IMR-90 (cell line): ENCODE data around the gene CCNI. TPM values are rescaled to one million over a fixed set of nuclear protein-coding genes. Genes with fewer than 3 reads are reported as not detected.

Source experiments
- ATAC-seq: fragments of 200-7000 bp; cut with Tn5 transposase; 2 replicates; pipeline ENCODE4 v1.9.1; 2020; ENCODE audit warnings: low read depth, mild to moderate bottlenecking, moderate library complexity
- BruUV-seq: library from RNA; stranded (reverse); fragments of 400-500 nt; replicated peaks from 2 replicates; lab custom pipeline; 2021; lab: Mats Ljungman, UMichigan
- CTCF ChIA-PET: fragments of 300-600 bp; formaldehyde crosslinking; extraction: SDS; loops from one replicate; lab custom pipeline; 2021; ENCODE audit warnings: antibody characterized with exemption; lab: Yijun Ruan, JAX
- POLR2A ChIA-PET: fragments of 300-600 bp; sonication (Branson Sonifier 250); formaldehyde crosslinking; loops from one replicate; lab custom pipeline; 2022; ENCODE audit warnings: antibody characterized with exemption; ENCODE audit not compliant: unreplicated experiment; lab: Charles Lee
- DNase-seq: peaks from one replicate; pipeline ENCODE4 v3.0.0; 2013
- H2AFZ ChIP-seq: replicated peaks from 2 replicates; pipeline ENCODE3; 2013; ENCODE audit warnings: low read length, mild to moderate bottlenecking; ENCODE audit not compliant: poor library complexity
- H2AK5ac ChIP-seq: 2 replicates; pipeline ENCODE4 v1.6.1; 2013; ENCODE audit warnings: low read depth, low read length, inconsistent platforms
- H2AK9ac ChIP-seq: replicated peaks from 2 replicates; pipeline ENCODE3; 2013; ENCODE audit warnings: mild to moderate bottlenecking, low read depth, low read length, moderate library complexity; ENCODE audit not compliant: poor library complexity
- H2BK120ac ChIP-seq: 2 replicates; pipeline ENCODE4 v1.6.1; 2013; ENCODE audit warnings: low read depth, low read length, inconsistent platforms
- H2BK15ac ChIP-seq: 3 replicates; pipeline ENCODE4 v1.6.1; 2013; ENCODE audit warnings: low read depth, low read length, inconsistent platforms
- H2BK20ac ChIP-seq: 2 replicates; pipeline ENCODE4 v1.6.1; 2013; ENCODE audit warnings: low read depth, mild to moderate bottlenecking, inconsistent platforms, low read length, moderate library complexity
- H2BK5ac ChIP-seq: 2 replicates; pipeline ENCODE4 v1.6.1; 2013; ENCODE audit warnings: mild to moderate bottlenecking, low read depth, low read length, inconsistent platforms; ENCODE audit not compliant: poor library complexity, severe bottlenecking
- H3K14ac ChIP-seq: replicated peaks from 2 replicates; pipeline ENCODE4 v1.6.1; 2013; ENCODE audit warnings: low read depth, low read length, inconsistent platforms
- H3K18ac ChIP-seq: 2 replicates; pipeline ENCODE4 v1.6.1; 2013; ENCODE audit warnings: low read depth, low read length, control low read depth
- H3K23ac ChIP-seq: 2 replicates; pipeline ENCODE4 v1.6.1; 2013; ENCODE audit warnings: low read depth, low read length, inconsistent platforms
- H3K27ac ChIP-seq: 2 replicates; pipeline ENCODE4 v1.5.1; 2013; ENCODE audit warnings: mild to moderate bottlenecking, control low read depth, low read length; ENCODE audit not compliant: insufficient read depth
- H3K27me3 ChIP-seq: 2 replicates; pipeline ENCODE4 v1.6.1; 2013; ENCODE audit warnings: low read length; ENCODE audit not compliant: control insufficient read depth, insufficient read depth
- H3K36me3 ChIP-seq: 2 replicates; pipeline ENCODE4 v1.6.1; 2013; ENCODE audit warnings: low read length, mixed read lengths; ENCODE audit not compliant: control insufficient read depth, insufficient read depth
- H3K4ac ChIP-seq: 2 replicates; pipeline ENCODE4 v1.6.1; 2013; ENCODE audit warnings: low read depth, low read length, inconsistent platforms
- H3K4me1 ChIP-seq: 2 replicates; pipeline ENCODE4 v1.6.1; 2013; ENCODE audit warnings: low read length, mixed read lengths; ENCODE audit not compliant: control insufficient read depth, insufficient read depth
- H3K4me2 ChIP-seq: 2 replicates; pipeline ENCODE4 v1.6.1; 2013; ENCODE audit warnings: low read depth, mild to moderate bottlenecking, control low read depth, low read length, moderate library complexity
- H3K4me3 ChIP-seq: 2 replicates; pipeline ENCODE4 v1.5.1; 2013; ENCODE audit warnings: low read depth, mild to moderate bottlenecking, control low read depth, low read length, moderate library complexity; ENCODE audit not compliant: insufficient read depth
- H3K56ac ChIP-seq: 2 replicates; pipeline ENCODE4 v1.6.1; 2013; ENCODE audit warnings: low read length, inconsistent platforms; ENCODE audit not compliant: insufficient read depth; ENCODE audit errors: extremely low read depth
- H3K79me1 ChIP-seq, 2 experiments: 2 replicates each; pipeline ENCODE4 v1.6.1; 2013; ENCODE audit warnings: low read length in 2 of 2, inconsistent platforms in 1 of 2, low read depth in 1 of 2
- H3K9ac ChIP-seq: 2 replicates; pipeline ENCODE4 v1.6.1; 2013; ENCODE audit warnings: low read depth, low read length, control low read depth
- H3K9me1 ChIP-seq: 2 replicates; pipeline ENCODE4 v1.6.1; 2013; ENCODE audit warnings: low read length, inconsistent platforms; ENCODE audit not compliant: insufficient read depth
- H3K9me3 ChIP-seq: 2 replicates; pipeline ENCODE4 v1.6.1; 2013; ENCODE audit warnings: low read length; ENCODE audit not compliant: control insufficient read depth, insufficient read depth
- H4K20me1 ChIP-seq: 2 replicates; pipeline ENCODE4 v1.6.1; 2013; ENCODE audit warnings: low read length, inconsistent platforms; ENCODE audit not compliant: insufficient read depth
- H4K5ac ChIP-seq: 2 replicates; pipeline ENCODE4 v1.6.1; 2013; ENCODE audit warnings: mild to moderate bottlenecking, low read depth, low read length, control low read depth
- H4K8ac ChIP-seq, 2 experiments: 2 replicates each; pipeline ENCODE4 v1.6.1; 2013; ENCODE audit warnings: low read depth in 2 of 2, low read length in 2 of 2, control low read depth in 1 of 2, inconsistent platforms in 1 of 2
- H4K91ac ChIP-seq: 2 replicates; pipeline ENCODE4 v1.6.1; 2013; ENCODE audit warnings: low read depth, low read length, inconsistent platforms; ENCODE audit not compliant: insufficient read depth
- CEBPB ChIP-seq: IDR thresholded peaks from 2 replicates; pipeline ENCODE4 v1.6.1; 2012; ENCODE audit warnings: low read depth, low read length, improper control_type of control experiment
- CTCF ChIP-seq: conservative IDR thresholded peaks from 2 replicates; pipeline ENCODE4 v1.5.1; 2012; ENCODE audit warnings: mild to moderate bottlenecking, low read depth, low read length, improper control_type of control experiment
- WGBS, 2 experiments: methylation state at CpG; one replicate each; pipeline versions ENCODE4 v1.1.5 to v1.1.7; 2013; ENCODE audit warnings: missing lambda C conversion rate in 2 of 2; ENCODE audit not compliant: insufficient read length in 1 of 2; ENCODE audit errors: extremely low coverage in 2 of 2; 5-methylcytosine and 5-hydroxymethylcytosine counted together
- dilution Hi-C: fragments of 300-500 bp; cut with HindIII; formaldehyde crosslinking; loops from one replicate; pipeline ENCODE4 v1.14.3; 2018; ENCODE audit warnings: low sequenced_read_pairs; ENCODE audit not compliant: unreplicated experiment
- in situ Hi-C: fragments of 300-500 bp; cut with MboI; formaldehyde crosslinking; loops from 3 replicates; pipeline ENCODE4 v1.14.3; 2019; ENCODE audit warnings: low sequenced_read_pairs, inconsistent platforms, mixed read lengths
- intact Hi-C: fragments of 100-400 bp; cut with micrococcal nuclease; formaldehyde crosslinking; loops from 2 replicates; pipeline ENCODE4 v1.10.0; 2022
- polyA plus RNA-seq, 3 experiments: library from polyadenylated mRNA; depleted of rRNA; stranded (reverse); fragments of >200 nt; gene quantifications; 2 replicates each; pipeline ENCODE4 v1.2.3, GENCODE V29; 2012; ENCODE audit warnings: low replicate concordance in 1 of 3
- total RNA-seq: library from RNA; depleted of rRNA; stranded (reverse); fragments of >200 nt; gene quantifications from 2 replicates; pipeline ENCODE4 v1.2.3, GENCODE V29; 2012

Gene CCNI
- total and polyA plus RNA-seq, 2 of the 4 experiments (the other 2 are of a cell fraction): 70.1 to 100 TPM

GRCh38 chr4:77078401-77078800 lies 2.6 kb upstream of the CCNI start:
- H3K56ac ChIP-seq: no peak overlapping the region
- no peak overlapping the region for H3K27ac ChIP-seq
- no peak overlapping the region for H4K8ac ChIP-seq
- no peaks in the 10 kb centered on the region for H3K27me3 ChIP-seq
- no peak overlapping the region for H4K5ac ChIP-seq
- no peak overlapping the region for H2BK20ac ChIP-seq
- H3K4ac ChIP-seq: no peak overlapping the region
- ChIA-PET POLR2A (no interaction called here), CTCF (interaction anchor here (0.9 kb wide), 1 partner anchor 18 kb away, joined by 3 read pairs; no protein-coding TSS in a partner anchor)
- no peak overlapping the region for H3K4me2 ChIP-seq
- H3K79me1 ChIP-seq: peaks cover 6 to 22% of the 10 kb centered on the region in 2 experiments
- H3K9me3 ChIP-seq: no peaks in the 10 kb centered on the region
- in situ Hi-C loops: no loop called here
- no peak overlapping the region for H2BK15ac ChIP-seq
- H3K18ac ChIP-seq: no peak overlapping the region
- H3K9ac ChIP-seq: no peak overlapping the region
- no peak overlapping the region for H2AK9ac ChIP-seq
- dilution Hi-C loops: no loop called here
- no TSS peak for BruUV-seq
- H4K20me1 ChIP-seq: peaks cover 18% of the 10 kb centered on the region
- no peaks in the 10 kb centered on the region for H3K4me1 ChIP-seq
- TF ChIP-seq CEBPB (peak; percentile 84), CTCF (no peak)
- DNase-seq: no peak
- no peak overlapping the region for H2BK120ac ChIP-seq
- H3K14ac ChIP-seq: no peak overlapping the region
- no peak for ATAC-seq
- H3K36me3 ChIP-seq: no peaks in the 10 kb centered on the region
- no peak overlapping the region for H3K4me3 ChIP-seq
- no peak overlapping the region for H3K23ac ChIP-seq
- no peaks in the 10 kb centered on the region for H3K9me1 ChIP-seq
- no peak overlapping the region for H2BK5ac ChIP-seq
- no peak overlapping the region for H2AFZ ChIP-seq
- no CpG with 5 or more reads among the region's 2 CpGs for WGBS, 2 experiments
- intact Hi-C loops: loop anchor here (10.0 kb wide), 1 partner anchor 226 kb away; no protein-coding TSS in a partner anchor
- no peak overlapping the region for H2AK5ac ChIP-seq
- H4K91ac ChIP-seq: no peak overlapping the region
